Coronary artery (tissue), 2 donors: ENCODE results near the gene EDRF1.
"Not testable (repeated sequence)": the region's sequence is repeated elsewhere in the genome, so short reads cannot be mapped to it uniquely, and the experiment has no call there.

Source experiments
- DNase-seq: peaks from one replicate; pipeline ENCODE4 v3.0.0-alpha.2; 2017; ENCODE audit warnings: low spot score
- H3K27ac ChIP-seq, 2 donors: fragments of 200-600 bp; sonication (generic); one replicate each; pipeline ENCODE4 v1.5.1; 2016 to 2019
- H3K4me3 ChIP-seq: fragments of 200-600 bp; sonication (generic); 2 replicates; pipeline ENCODE4 v1.5.1; 2016; ENCODE audit warnings: mild to moderate bottlenecking, moderate library complexity
- TF ChIP-seq, protein P1 (sequence below): fragments of 200-600 bp; sonication (generic); IDR thresholded peaks from one replicate; pipeline ENCODE4 v1.5.1; 2019; ENCODE audit warnings: antibody characterized with exemption

EDRF1 gene

DNA sequence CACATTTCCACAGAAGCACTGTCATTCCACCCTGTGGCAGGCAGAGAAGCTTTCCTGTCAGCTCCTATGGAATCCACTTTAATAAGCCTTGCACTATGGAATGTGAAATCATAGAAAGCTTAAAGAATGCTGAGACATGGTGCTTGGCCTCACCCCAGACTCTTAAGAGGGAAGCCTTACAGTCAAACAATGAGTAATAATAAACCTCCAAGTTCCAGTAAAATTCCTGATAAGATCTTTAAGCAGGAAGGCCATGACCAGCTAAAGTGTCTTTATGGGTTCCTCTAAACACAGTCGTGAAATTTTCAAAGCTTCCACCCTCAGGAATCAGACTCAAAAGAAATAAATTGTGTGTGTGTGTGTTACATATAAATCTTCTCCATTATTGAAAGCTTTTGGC, 24.6 kb upstream of the EDRF1 start:
- H3K27ac ChIP-seq: no peak overlapping the region

GRCh38 chr10:125696884-125697283, 22.6 kb upstream of the EDRF1 start:
- DNase-seq, H3K4me3 ChIP-seq: not testable (repeated sequence)

More for the DNA sequence above, 24.6 kb upstream of the EDRF1 start:
- H3K4me3 ChIP-seq: no peak overlapping the region
- DNase-seq: no peak
- TF ChIP-seq, protein P1, sequence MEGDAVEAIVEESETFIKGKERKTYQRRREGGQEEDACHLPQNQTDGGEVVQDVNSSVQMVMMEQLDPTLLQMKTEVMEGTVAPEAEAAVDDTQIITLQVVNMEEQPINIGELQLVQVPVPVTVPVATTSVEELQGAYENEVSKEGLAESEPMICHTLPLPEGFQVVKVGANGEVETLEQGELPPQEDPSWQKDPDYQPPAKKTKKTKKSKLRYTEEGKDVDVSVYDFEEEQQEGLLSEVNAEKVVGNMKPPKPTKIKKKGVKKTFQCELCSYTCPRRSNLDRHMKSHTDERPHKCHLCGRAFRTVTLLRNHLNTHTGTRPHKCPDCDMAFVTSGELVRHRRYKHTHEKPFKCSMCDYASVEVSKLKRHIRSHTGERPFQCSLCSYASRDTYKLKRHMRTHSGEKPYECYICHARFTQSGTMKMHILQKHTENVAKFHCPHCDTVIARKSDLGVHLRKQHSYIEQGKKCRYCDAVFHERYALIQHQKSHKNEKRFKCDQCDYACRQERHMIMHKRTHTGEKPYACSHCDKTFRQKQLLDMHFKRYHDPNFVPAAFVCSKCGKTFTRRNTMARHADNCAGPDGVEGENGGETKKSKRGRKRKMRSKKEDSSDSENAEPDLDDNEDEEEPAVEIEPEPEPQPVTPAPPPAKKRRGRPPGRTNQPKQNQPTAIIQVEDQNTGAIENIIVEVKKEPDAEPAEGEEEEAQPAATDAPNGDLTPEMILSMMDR: no peak

DNA sequence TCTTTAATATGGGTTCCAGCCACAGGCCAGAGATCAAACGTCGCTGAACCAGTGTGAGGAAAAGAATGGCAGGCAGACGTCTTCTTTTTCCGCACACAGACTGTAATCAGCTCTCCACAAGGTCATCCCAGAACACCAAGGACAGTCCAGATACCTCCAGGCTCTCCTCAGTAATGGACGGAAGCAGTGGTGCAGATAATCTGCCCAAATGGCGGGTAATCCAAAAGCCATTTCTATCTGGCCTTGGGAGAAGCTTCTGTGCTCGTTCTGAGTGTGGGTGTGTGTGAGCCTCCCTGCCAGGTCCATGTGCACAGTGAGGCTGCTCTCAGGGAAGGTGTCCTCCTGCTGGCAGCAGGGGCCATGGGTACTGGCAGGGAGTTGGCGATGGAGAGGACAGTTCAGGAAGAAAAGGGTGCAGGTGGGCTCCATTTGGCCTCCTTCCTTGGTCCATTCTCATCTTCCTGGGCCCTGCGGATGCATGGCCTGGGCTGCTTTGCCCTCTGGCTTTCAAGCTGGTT, 21.0 kb upstream of the EDRF1 start:
- DNase-seq: no peak
- Histone ChIP-seq H3K27ac (no peak overlapping the region), H3K4me3 (no peak overlapping the region)
- TF ChIP-seq, protein P1: no peak

More at GRCh38 chr10:125696884-125697283, 22.6 kb upstream of the EDRF1 start:
- H3K27ac ChIP-seq: not testable (repeated sequence)

DNA sequence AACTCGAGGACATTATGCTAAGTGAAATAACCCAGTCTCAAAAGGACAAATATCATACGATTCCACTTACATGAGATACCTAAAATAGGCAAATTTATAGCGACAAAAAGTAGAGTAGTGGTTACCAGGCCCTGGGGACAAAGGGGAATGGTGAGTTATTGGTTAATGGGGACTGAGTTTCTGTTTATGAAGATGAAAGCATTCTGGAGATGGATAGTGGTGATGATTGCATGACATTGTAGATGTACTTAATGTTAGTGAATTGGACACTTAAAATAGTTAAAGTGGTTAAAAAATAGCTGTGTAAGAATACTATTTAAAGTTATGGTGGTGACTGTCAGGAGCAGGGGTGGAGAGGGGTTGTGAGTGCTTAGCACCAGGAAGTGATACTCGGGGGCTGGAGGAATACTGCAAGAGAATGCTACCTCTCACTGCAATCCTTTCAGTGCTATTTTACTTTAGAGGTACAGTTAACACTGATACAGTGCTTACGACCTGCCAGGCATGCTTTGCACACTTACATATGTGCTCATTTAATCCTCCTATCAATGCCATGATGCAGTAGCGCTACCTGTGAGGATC, 19.9 kb upstream of the EDRF1 start:
- TF ChIP-seq, protein P1: no peak
- Histone ChIP-seq H3K27ac (no peak overlapping the region), H3K4me3 (no peak overlapping the region)
- DNase-seq: no peak

GRCh38 chr10:125700355-125700911, 19.1 kb upstream of the EDRF1 start:
- no peak for DNase-seq
- no peak overlapping the region for H3K27ac ChIP-seq
- TF ChIP-seq, protein P1: no peak
- no peak overlapping the region for H3K4me3 ChIP-seq

DNA sequence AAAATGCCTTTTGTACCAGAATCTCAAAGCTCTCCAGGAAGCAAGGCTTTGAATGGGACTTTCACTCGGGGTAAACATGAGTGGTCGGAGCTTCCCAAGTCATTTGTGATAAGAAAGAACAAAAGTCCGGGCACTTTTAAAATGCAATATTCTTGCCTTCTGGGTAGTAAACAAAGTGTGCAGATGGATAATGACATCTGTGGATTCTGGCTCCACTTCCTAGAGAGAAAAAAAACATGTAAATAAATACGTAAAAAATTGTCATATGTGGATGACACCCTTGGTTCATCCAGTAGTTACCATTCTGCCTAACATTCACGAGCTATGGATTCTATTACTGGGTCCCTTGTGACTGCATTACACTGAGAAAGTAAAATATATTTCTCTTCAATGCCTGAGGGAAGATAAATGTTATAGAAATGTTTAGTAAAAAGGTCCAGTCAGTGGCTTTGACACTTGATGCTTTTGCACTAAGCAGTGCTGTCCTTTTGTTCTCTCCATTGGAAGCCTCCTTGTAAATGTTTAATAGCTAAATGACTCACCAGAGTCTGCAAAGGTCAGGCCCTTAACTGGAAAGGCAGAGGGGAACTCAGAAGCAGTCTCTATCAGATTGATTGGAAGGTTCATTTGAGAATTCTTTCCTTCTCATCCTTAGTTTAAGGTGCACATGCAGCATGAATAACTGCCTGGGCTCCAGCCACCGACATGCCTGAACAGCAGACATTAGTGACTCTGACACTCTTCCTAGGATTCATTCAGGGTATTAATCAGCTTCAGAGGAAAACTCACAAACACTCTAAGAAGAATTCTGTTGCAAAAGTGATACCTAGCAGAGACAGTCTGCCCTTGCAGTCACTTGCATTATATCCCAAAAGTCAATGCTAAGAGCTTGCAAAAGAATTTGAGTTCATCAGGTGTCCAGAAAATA, 11.7 kb upstream of the EDRF1 start:
- Histone ChIP-seq H3K4me3 (no peak overlapping the region), H3K27ac (no peak overlapping the region)
- TF ChIP-seq, protein P1: no peak
- DNase-seq: no peak

DNA sequence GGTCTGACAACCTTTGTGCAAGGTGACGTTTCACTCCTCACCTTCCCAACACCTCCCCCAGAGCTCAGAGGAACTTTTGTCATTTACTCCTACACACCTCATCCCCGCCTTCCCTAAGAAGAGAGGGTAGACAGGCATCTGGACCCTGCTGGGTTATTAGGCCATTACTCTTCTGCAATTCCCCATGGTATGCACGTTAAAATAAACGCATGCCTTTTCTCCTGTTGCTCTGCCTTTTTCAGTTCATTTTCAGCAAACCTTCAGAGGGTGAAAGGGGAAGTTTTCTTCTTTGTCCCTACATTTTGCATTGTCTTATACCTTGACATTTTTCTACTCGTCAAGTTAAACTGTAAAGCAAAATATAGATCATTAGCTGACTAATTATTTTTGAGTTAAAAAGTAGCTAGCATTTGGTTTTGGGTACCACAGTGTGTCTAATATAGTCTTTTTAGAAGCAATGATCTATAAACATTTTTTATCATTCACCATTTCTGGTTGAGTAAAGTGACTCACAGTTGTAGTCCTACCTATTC, 10.5 kb upstream of the EDRF1 start:
- TF ChIP-seq, protein P1: no peak
- H3K27ac ChIP-seq: no peak overlapping the region
- H3K4me3 ChIP-seq: no peak overlapping the region
- no peak for DNase-seq
